Activated CD8-positive, alpha-beta memory T cell treated with anti-CD3 and anti-CD28 coated beads, Interleukin-2, amount 50 U/mL, for 48 hours (primary cell): ENCODE results near the gene E2F6.

ENCODE experiments used
- DNase-seq: peaks from one replicate; pipeline ENCODE4 v3.0.0-alpha.2; 2020

E2F6 gene

DNA sequence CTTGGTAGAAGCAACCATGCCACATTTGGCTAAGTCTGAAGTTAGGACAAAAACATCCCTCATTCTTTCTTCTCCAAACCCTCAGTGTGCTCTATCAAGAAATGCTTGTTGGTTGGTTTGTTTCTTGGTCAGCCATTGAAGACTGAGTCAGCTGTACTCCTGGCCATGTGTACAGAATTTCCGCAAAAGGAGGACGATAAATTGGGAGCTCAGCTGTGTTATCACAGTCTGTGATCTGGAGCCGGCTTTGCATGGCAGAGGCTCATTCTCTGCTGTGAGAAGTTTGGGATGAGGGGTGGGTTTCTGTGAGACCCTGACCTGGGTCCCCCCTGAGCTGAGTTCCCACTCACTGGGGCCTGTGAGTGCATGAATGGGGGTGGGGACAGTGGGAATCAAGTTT is 26.3 kb upstream of the E2F6 start:
- DNase-seq = no peak

- DNase-seq = no peak
Measured at GRCh38 chr2:11491348-11491933, 25.5 kb upstream of the E2F6 start.

GRCh38 chr2:11490194-11490593 is 24.2 kb upstream of the E2F6 start:
- DNase-seq = no peak

DNA sequence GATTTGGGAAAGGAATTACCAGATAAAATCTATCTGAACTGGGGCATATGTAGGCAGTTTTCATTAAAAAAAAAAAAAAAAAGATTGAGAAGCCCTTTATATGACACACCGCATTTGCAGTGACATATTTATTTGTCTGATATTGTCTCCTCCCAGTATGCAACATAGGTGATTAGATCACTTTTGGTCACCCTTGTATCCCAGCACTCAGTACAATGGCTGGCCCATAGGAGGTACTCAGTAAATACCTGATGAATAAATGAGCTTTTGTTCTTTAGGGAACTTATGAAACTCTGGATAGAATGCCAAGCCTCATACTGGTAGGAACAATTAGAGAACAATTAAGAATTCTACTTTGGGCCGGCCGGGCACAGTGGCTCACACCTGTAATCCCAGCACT is 22.8 kb upstream of the E2F6 start:
- DNase-seq = no peak

DNA sequence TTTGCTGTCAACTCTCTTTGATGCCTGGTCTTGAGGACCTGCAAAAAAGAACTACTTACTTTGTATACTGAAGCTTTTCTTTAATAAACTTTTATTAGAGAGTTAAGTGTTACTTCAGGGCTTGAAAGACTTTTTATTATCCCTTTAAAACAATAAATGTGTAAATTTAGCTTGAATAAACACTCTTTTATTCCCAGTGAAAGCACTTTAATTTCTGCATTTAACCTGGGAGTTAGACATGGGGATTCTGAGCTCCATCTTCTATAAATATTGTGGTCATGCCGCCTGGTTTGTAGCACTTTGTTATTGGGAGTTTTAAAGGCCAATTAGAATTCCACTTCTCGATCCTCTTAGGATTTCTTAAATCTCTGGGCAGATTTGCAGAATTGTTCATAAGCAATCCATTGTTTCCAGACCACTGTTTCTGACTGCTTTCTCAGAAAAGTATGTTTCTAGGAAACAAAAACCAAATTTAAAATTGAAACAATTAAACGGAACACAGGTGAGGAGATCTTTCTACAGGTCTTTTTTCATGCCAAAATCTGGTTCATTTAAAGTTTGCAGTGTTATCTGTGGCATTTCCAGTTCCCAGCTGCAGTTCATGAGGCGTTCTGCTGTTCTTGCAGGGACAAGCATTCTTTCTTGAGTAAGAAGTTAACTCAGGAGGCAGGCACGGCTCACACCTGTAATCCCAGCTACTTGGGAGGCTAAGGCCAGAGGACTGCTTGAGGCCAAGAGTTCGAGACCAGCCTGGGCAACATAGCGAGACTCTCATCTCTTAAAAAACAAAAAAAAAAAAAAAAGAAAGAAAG is 18.1 kb upstream of the E2F6 start:
- no peak for DNase-seq

GRCh38 chr2:11482473-11483035 is 16.6 kb upstream of the E2F6 start:
- DNase-seq = no peak

GRCh38 chr2:11481789-11482472 is 16.0 kb upstream of the E2F6 start:
- DNase-seq = no peak

GRCh38 chr2:11481426-11481788 is 15.4 kb upstream of the E2F6 start:
- no peak for DNase-seq

DNA sequence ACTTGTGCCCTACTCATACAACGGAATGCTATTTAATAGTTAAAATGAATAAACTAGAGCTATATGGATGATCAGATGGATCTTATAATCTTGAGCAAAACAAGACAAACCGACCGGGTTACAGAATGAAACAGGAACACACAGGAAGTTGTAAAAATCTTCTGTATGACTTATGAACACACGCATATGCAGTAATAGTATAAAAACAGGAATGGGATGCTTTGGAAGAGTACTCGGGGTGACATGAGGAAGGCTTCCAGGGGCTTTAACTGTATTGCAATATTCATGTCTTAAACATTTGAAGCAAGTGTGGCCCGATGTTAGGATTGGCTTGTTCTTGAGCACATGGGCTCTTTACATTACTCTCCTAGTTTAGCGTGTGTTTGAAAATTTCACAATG is 14.9 kb upstream of the E2F6 start:
- DNase-seq = no peak

DNA sequence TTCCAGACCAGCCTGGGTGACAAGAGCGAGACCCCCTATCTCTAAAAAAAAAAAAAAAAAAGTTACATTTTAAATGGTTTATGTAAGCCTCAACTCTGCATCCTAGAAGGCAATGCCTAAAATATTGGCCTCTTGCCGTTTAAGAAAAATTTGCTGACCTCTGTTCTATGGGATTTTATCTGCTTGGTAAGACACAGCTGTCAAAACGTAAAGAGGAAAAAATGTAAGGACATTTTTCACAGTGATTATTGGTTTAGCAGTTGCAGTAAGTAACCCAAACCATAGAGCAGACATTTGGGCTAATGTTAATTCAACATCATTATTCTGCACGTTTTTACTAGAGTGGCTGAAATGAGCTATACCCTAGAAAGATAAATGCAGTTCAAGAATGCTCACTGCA is 14.4 kb upstream of the E2F6 start:
- no peak for DNase-seq

- DNase-seq = no peak
Measured at GRCh38 chr2:11478899-11479605, 13.1 kb upstream of the E2F6 start.

DNA sequence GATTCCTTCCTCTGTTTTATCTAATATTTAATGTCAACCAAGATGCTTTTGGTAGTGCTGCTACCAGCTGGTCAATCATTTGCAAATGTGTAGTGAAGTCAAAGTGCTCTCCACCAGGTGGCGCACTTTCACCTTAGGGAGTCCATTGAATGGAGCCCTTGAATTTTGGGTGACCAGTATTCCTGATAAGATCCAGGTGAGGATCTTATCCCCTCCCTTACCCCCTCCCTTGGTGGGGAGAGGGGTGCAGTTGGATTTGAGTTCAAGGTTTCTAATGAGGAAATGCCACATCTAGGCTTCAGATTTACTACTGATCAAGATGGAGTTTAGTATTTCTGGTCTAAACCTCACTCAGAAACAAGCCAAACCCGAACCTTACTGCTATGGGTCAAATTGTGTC is 12.0 kb upstream of the E2F6 start:
- peak; percentile 95 for DNase-seq

DNA sequence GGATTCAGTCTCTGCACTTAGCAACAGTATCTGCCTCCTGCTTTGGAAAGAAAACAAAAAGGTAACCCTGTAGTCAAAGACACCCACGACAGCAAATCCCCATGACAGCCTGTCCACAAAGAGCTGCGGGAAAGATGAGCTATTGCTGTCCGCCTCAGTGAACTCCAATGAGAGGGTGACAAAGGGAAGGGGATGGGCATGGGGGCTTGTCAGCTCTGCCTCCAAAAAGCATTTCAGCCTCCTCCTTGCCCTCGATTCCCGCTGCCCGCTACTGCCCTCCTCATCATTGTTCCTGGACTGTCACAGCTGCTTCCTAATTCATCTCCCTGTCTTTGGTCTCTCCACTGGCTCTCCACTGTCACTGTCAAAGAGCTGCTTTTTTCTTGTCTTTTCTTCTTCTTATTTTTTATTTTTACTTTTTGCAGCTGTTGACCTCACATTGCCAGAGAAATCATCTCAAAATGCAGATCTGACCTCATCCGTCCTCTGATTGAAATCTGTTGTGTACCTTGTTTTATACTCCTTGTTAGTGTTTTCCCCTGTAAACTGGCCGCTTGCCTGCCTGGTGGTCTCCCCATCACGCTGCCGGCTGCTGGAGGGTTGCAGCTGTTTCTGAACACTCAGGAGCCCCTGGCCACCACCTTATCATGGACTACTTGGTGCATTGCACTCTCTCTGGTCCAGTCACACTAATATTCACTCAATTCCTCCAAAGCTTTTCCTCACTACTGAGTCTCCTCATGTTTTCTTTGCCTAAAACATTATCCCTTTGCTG is 7.9 kb upstream of the E2F6 start:
- DNase-seq = no peak

DNA sequence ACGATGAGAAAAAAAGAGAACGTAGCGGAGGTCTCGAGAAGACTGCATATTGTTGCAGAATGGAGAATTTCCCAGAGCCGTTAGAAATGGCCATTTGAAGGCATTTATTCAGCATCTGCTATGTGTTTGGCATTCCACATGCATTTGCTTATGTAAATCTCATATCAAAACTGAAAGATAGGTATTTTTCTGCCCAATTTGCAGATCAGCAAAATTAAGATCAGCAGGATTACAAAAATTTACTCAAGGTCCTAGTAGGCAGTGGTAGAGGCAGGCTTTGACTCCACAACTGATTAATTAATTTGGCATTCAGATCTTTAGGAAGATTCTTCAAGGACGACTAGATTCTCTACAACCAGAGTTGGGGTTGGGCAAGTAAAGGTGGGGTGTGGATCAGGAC is 1.8 kb upstream of the E2F6 start:
- DNase-seq = no peak

- no peak for DNase-seq
Measured at GRCh38 chr2:11467129-11467649, 1.2 kb upstream of the E2F6 start.

DNA sequence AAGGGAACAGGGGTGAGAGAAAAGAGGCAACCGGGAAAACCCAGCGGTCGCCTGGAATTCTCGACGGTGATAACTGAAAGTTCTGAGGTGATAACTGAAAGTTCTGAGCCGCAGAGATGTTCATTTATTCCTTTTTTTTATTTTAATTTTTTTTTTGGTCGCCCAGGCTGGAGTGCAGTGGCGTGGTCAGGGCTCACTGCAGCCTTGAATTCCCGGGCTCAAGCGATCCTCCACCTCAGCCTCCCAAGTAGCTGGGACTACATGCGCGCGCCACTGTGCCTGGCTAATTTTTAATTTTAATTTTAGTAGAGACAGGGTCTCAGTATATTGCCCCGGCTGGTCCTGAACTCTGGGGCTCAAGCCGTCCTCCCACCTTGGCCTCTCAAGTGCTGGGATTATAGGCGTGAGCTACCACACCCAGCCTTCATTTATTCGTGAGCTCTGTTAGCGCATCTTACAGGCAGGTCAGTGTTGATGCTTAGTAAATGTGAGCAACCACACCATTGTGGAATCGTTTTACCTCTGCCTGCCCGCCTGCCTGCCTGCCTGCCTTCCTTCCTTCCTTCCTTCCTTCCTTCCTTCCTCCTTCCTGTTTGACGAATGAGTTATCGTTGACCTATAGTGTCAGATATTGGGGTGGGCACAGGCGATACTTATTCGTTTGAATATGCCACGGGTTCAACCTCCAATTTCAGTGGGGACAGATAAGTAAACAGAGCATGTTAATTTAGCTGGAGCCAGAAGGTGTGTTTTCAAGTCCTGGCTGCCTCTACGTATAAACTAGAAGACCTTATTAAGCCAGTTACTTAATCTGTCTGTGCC is 557 bp upstream of the E2F6 start:
- peak; percentile 57 for DNase-seq

GRCh38 chr2:11465110-11465484 is 864 bp downstream of the E2F6 start:
- no peak for DNase-seq

DNA sequence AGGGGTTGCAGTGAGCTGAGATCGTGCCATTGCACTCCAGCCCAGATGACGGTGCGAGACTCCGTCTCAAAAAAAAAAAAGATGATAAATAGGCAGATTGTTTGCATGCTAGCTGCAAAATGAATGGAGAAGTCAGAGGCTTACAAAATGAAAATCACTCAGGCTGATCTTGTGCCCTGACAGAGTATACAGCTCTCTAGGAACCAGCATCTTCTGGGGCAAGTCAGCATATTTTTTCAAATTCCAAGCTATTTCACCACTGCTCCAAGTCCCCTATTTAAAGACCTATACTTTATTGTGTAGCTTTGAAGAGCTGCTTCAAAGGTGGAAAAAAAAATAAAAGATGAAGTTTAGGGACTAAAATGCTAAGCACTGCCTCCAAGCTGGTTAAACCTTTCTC is 6.1 kb downstream of the E2F6 start:
- DNase-seq = no peak

GRCh38 chr2:11458753-11459152 is 7.2 kb downstream of the E2F6 start:
- DNase-seq = no peak

- DNase-seq = no peak
Measured at GRCh38 chr2:11457935-11458334, 8.0 kb downstream of the E2F6 start.

DNA sequence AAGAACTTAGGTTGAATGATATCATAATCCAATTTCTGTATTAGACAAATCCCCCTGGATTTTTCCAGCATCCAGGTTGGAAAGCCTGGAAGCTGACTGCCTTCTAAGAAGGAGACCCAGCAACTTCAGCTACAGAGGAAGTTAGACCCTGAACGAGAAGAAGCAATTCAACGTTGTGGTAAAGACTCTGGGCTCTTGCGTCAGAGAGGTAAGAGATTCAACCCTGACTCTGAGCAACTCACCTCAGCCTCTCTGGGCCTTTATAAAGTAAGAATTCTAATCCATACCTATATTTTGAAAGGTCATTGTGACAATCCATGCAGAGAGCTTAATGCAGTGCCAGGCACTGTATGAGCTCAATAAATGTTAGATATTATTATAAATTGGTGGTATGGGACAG is 9.7 kb downstream of the E2F6 start:
- DNase-seq = no peak
